HL-60 (cell line): Measurements from ENCODE around the gene RPL36A.

Experiments used
- DNase-seq, 2 experiments: peaks; one replicate each; pipeline ENCODE4 v3.0.0-alpha.2; 2010 to 2020; ENCODE audit warnings: low read depth in 1 of 2, low spot score in 1 of 2
- H3K27ac ChIP-seq: fragments of 250-450 bp; sonication (Bioruptor Pico); replicated peaks from 2 replicates; pipeline ENCODE4 v1.5.1; 2020; ENCODE audit warnings: mild to moderate bottlenecking, moderate library complexity
- H3K27me3 ChIP-seq: fragments of 250-450 bp; sonication (Bioruptor Pico); 2 replicates; pipeline ENCODE4 v1.5.1; 2021; ENCODE audit warnings: mild to moderate bottlenecking, moderate library complexity; ENCODE audit not compliant: insufficient read depth, poor library complexity, severe bottlenecking
- H3K4me3 ChIP-seq: replicated peaks from 2 replicates; pipeline ENCODE4 v1.5.1; 2011; ENCODE audit warnings: mild to moderate bottlenecking, control low read depth, low read length; ENCODE audit not compliant: insufficient read depth
- CTCF ChIP-seq: IDR thresholded peaks from one replicate; pipeline ENCODE4 v1.5.1; 2011; ENCODE audit warnings: low read length, control low read depth, inconsistent platforms; ENCODE audit not compliant: insufficient read depth
- GABPA ChIP-seq: IDR thresholded peaks from 2 replicates; pipeline ENCODE4 v1.6.1; 2012; ENCODE audit warnings: low read depth
- POLR2AphosphoS5 ChIP-seq: IDR thresholded peaks from 2 replicates; pipeline ENCODE4 v1.6.1; 2012; ENCODE audit warnings: low read depth
- REST ChIP-seq: IDR thresholded peaks from 2 replicates; pipeline ENCODE4 v1.6.1; 2012; ENCODE audit warnings: low read depth; ENCODE audit not compliant: insufficient replicate concordance
- SPI1 ChIP-seq: IDR thresholded peaks from 2 replicates; pipeline ENCODE4 v1.6.1; 2012; ENCODE audit warnings: low read depth, mild to moderate bottlenecking, borderline replicate concordance

Gene RPL36A

GRCh38 chrX:101365301-101365795 lies 25.5 kb upstream of the RPL36A start:
- Histone ChIP-seq H3K4me3 (no peak overlapping the region), H3K27ac (no peak overlapping the region), H3K27me3 (no peaks in the 10 kb centered on the region)
- no peak for TF ChIP-seq SPI1
- no peak for TF ChIP-seq GABPA
- no peak for TF ChIP-seq REST
- no peak for TF ChIP-seq POLR2AphosphoS5
- no peak for TF ChIP-seq CTCF
- no peak for DNase-seq

- H3K27ac ChIP-seq, result no peak overlapping the region
- TF ChIP-seq GABPA (no peak), REST (no peak), SPI1 (no peak), POLR2AphosphoS5 (no peak)
Observed at GRCh38 chrX:101368800-101369199, 22.0 kb upstream of the RPL36A start.

GRCh38 chrX:101369687-101370086 lies 21.1 kb upstream of the RPL36A start:
- TF ChIP-seq CTCF (no peak), POLR2AphosphoS5 (no peak), SPI1 (no peak), REST (no peak)
- Histone ChIP-seq H3K4me3 (no peak overlapping the region), H3K27ac (no peak overlapping the region), H3K27me3 (no peaks in the 10 kb centered on the region)
- DNase-seq, result no peak

More at GRCh38 chrX:101368800-101369199, 22.0 kb upstream of the RPL36A start:
- Histone ChIP-seq H3K27me3 (no peaks in the 10 kb centered on the region), H3K4me3 (no peak overlapping the region)
- DNase-seq, result no peak
